ENCODE data around the gene DNAAF8.

GRCh38 chr16:4746215-4746614 lies 11.9 kb downstream of the DNAAF8 start:
- TF ChIP-seq, protein P1, sequence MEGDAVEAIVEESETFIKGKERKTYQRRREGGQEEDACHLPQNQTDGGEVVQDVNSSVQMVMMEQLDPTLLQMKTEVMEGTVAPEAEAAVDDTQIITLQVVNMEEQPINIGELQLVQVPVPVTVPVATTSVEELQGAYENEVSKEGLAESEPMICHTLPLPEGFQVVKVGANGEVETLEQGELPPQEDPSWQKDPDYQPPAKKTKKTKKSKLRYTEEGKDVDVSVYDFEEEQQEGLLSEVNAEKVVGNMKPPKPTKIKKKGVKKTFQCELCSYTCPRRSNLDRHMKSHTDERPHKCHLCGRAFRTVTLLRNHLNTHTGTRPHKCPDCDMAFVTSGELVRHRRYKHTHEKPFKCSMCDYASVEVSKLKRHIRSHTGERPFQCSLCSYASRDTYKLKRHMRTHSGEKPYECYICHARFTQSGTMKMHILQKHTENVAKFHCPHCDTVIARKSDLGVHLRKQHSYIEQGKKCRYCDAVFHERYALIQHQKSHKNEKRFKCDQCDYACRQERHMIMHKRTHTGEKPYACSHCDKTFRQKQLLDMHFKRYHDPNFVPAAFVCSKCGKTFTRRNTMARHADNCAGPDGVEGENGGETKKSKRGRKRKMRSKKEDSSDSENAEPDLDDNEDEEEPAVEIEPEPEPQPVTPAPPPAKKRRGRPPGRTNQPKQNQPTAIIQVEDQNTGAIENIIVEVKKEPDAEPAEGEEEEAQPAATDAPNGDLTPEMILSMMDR (IDR thresholded peaks at IDR 0.05), result no peak
- TF ChIP-seq POLR2A (IDR thresholded peaks at IDR 0.05), result no peak
